ENCODE data around the gene FAM240B. TPM values are rescaled to one million over a fixed set of nuclear protein-coding genes. Genes with fewer than 3 reads are reported as not detected.

The FAM240B gene
- total RNA-seq, 4 donors from 2014 or later, result not detected

DNA sequence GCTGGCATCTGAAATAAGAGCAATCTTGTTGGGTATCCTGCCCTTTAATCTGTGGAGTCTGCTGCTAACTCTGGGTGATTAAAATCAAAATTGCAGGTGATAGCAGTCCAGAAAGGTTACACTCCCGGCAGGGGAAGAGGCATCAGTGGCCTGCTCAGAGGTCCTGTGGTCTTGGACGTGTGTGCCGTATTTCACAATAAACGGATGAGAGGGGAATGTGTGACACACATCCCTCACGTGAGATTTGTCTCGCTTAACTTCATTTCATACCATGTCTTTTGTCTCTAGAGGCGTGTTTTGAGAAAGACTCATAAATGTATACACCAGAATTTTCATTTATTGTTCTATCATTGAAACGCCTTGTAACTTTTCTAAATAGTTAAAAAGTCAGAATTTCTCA, 36.6 kb downstream of the FAM240B start:
- ATAC-seq (ENCODE audit: low FRiP score) (no peak), DNase-seq (ENCODE audit: low spot score) (no peak)
- TF ChIP-seq CTCF (IDR thresholded peaks at IDR 0.05), result no peak

- ATAC-seq (ENCODE audit: low FRiP score) (no peak), DNase-seq (ENCODE audit: low spot score) (no peak)
Measured at GRCh38 chr9:38682713-38683112, 37.2 kb downstream of the FAM240B start.

DNA sequence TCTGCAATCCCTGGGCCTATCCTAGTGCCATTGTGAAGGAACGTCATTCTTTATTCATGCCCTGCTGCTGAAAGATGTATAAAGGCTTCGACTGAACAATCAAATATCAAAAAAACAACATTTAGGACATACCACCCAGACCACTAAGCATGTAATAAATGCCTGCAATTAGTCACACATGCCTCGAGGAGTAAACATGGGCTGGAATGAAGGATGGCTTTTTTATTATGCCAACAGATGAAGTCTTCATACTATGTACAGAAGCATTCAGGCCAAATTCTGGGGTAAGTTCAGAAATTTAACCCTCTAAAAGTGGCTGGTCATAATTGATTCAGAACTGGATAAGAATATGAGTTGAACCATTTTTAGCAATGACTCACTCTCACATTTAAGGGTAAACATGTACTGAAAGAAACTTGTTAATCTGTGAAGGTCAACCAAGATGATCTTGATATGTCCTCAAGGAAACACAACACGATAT, 38.1 kb downstream of the FAM240B start:
- no peak for TF ChIP-seq CTCF (IDR thresholded peaks at IDR 0.05)
- ATAC-seq (ENCODE audit: low FRiP score) (no peak), DNase-seq (ENCODE audit: low spot score) (no peak)

More at GRCh38 chr9:38682713-38683112, 37.2 kb downstream of the FAM240B start:
- TF ChIP-seq CTCF (IDR thresholded peaks at IDR 0.05), result no peak

DNA sequence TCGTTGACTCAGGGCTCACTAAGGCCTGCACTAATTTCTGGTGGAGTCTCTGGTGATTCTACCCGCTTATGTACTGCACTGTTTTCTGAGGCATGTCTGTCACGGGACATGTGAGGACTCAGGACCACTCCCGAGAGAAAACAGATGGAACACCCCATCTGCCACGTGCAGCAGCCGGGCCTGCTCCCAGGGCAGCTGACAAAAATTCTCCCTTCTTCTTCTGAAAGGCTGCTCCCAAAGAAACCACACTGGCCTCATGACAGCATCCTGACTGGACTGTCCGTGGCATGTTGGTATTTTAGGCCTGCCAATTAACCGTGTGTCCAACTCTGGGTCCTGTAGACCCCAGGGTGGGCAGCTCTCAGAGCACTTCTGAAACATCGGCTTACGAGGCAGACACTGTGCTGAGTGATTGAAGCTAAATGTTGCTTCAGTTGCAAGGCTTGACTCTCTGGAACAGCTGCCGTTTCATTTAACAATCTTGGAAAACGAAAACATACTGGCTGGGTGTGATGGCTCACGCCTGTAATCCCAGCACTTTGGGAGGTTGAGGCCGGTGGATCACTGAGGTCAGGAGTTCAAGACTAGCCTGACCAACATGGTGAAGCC, 39.0 kb downstream of the FAM240B start:
- ATAC-seq (ENCODE audit: low FRiP score) (no peak), DNase-seq (ENCODE audit: low spot score) (no peak)
- no peak for TF ChIP-seq CTCF (IDR thresholded peaks at IDR 0.05)

DNA sequence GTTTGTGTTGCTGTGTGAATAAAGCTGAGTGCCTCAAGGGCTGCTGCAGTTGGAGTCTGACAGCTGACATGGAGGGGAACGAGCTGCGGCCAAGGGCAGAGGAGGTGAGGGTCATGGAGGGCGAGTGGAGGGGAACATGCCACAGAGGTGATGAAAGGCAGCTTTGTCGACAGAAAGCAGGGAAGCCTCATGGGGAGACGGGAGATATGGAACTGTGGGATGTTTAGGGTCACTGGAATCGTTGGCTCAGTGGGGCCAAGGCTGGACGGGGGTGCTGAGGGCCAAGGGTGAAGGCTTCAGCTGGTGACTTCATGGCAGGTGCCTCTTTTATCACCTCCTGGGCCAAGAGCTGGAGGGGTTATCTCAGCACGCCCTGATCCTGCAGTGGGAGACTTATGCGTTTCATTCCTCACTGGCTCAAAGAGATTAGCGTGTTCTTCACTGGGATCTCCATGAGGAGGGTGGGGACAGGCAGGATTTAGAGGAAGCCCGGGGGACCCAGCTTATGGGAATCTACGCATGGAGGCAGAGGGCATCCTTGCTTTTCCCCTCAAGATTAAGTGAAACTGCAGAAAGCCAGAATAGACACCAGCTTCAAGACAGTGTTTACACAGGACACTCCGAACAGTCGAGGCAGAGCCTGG, 42.2 kb downstream of the FAM240B start:
- no peak for DNase-seq (ENCODE audit: low spot score)
- TF ChIP-seq CTCF (IDR thresholded peaks at IDR 0.05), result no peak
- no peak for ATAC-seq (ENCODE audit: low FRiP score)

- ATAC-seq (ENCODE audit: low FRiP score) (no peak), DNase-seq (ENCODE audit: low spot score) (no peak)
- no peak for TF ChIP-seq CTCF (IDR thresholded peaks at IDR 0.05)
Measured at GRCh38 chr9:38675831-38676230, 44.1 kb downstream of the FAM240B start.

DNA sequence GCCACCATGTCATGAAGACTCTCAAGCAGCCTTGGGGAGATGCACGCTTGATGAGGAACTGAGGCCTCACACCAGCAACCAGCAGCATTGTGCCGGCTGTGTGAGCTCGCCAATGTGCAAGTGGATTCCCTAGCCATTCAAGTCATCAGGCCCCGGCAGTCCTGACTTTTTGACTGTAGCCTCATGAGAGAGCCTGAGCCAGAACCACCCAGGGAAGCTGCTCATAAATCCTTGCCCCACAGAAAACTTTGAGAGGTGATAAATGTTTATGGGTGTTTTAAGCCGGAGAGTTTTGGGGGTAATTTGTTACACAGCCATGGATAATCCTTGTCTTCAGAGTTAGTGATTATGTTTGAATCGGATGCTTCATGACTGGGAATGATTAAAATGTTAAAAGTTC, 44.7 kb downstream of the FAM240B start:
- DNase-seq (ENCODE audit: low spot score), result no peak
- no peak for TF ChIP-seq CTCF (IDR thresholded peaks at IDR 0.05)
- no peak for ATAC-seq (ENCODE audit: low FRiP score)

Measured in omental fat pad (tissue), 4 donors.